H9 (cell line): ENCODE results near the gene DEK. TPM values are rescaled to one million over a fixed set of nuclear protein-coding genes. Genes with fewer than 3 reads are reported as not detected.

ENCODE experiments used
- DNase-seq: peaks from one replicate; pipeline ENCODE4 v3.0.0-alpha.2; 2017
- H2AFZ ChIP-seq: one replicate; pipeline ENCODE4 v1.6.1; 2013; ENCODE audit warnings: mild to moderate bottlenecking, low read length, control low read depth, moderate library complexity
- H2AK5ac ChIP-seq: 2 replicates; pipeline ENCODE4 v1.6.1; 2013; ENCODE audit warnings: low read length, control low read depth, mixed read lengths; ENCODE audit not compliant: insufficient read length
- H2BK120ac ChIP-seq: one replicate; pipeline ENCODE4 v1.6.1; 2013; ENCODE audit warnings: low read depth, mild to moderate bottlenecking, low read length, control low read depth, inconsistent platforms; ENCODE audit not compliant: poor library complexity, severe bottlenecking
- H2BK12ac ChIP-seq: 2 replicates; pipeline ENCODE4 v1.6.1; 2013; ENCODE audit warnings: low read length, control low read depth, mixed read lengths, low read depth; ENCODE audit not compliant: insufficient read length
- H2BK15ac ChIP-seq: 2 replicates; pipeline ENCODE4 v1.6.1; 2013; ENCODE audit warnings: low read depth, low read length, control low read depth
- H2BK20ac ChIP-seq: one replicate; pipeline ENCODE4 v1.6.1; 2013; ENCODE audit warnings: low read depth, mild to moderate bottlenecking, low read length, control low read depth, inconsistent platforms; ENCODE audit not compliant: poor library complexity, severe bottlenecking
- H2BK5ac ChIP-seq: 2 replicates; pipeline ENCODE4 v1.6.1; 2013; ENCODE audit warnings: low read length, control low read depth, mixed read lengths; ENCODE audit not compliant: insufficient read length
- H3K14ac ChIP-seq: 2 replicates; pipeline ENCODE4 v1.6.1; 2013; ENCODE audit warnings: low read length, control low read depth; ENCODE audit not compliant: insufficient read depth
- H3K18ac ChIP-seq: 2 replicates; pipeline ENCODE4 v1.6.1; 2013; ENCODE audit warnings: low read depth, mild to moderate bottlenecking, mixed read lengths, low read length, control low read depth; ENCODE audit not compliant: insufficient read length
- H3K23ac ChIP-seq: 2 replicates; pipeline ENCODE4 v1.6.1; 2013; ENCODE audit warnings: low read length, control low read depth, mixed read lengths, low read depth; ENCODE audit not compliant: insufficient read length
- H3K23me2 ChIP-seq: 2 replicates; pipeline ENCODE4 v1.6.1; 2013; ENCODE audit warnings: low read depth, mild to moderate bottlenecking, mixed read lengths, low read length, control low read depth; ENCODE audit not compliant: insufficient read length, poor library complexity, severe bottlenecking
- H3K27ac ChIP-seq: 2 replicates; pipeline ENCODE4 v1.5.1; 2013; ENCODE audit warnings: low read length, control low read depth, mixed read lengths, low read depth; ENCODE audit not compliant: insufficient read length
- H3K27me3 ChIP-seq: 2 replicates; pipeline ENCODE4 v1.6.1; 2013; ENCODE audit warnings: low read length, control low read depth, inconsistent platforms; ENCODE audit not compliant: insufficient read depth
- H3K4ac ChIP-seq: 2 replicates; pipeline ENCODE4 v1.6.1; 2013; ENCODE audit warnings: low read depth, mild to moderate bottlenecking, control low read depth, inconsistent platforms, low read length, moderate library complexity
- H3K4me1 ChIP-seq: 2 replicates; pipeline ENCODE4 v1.6.1; 2013; ENCODE audit warnings: low read length, control low read depth, inconsistent platforms; ENCODE audit not compliant: insufficient read depth
- H3K4me2 ChIP-seq: 2 replicates; pipeline ENCODE4 v1.6.1; 2013; ENCODE audit warnings: low read length, control low read depth, mixed read lengths; ENCODE audit not compliant: insufficient read length, insufficient read depth
- H3K56ac ChIP-seq: 2 replicates; pipeline ENCODE4 v1.6.1; 2013; ENCODE audit warnings: low read depth, mild to moderate bottlenecking, mixed read lengths, low read length, control low read depth; ENCODE audit not compliant: insufficient read length
- H3K79me1 ChIP-seq: 2 replicates; pipeline ENCODE4 v1.6.1; 2013; ENCODE audit warnings: low read depth, mild to moderate bottlenecking, moderate library complexity, low read length, control low read depth, inconsistent platforms; ENCODE audit not compliant: insufficient read depth, poor library complexity, severe bottlenecking
- H3K79me2 ChIP-seq: 2 replicates; pipeline ENCODE4 v1.6.1; 2013; ENCODE audit warnings: low read length, control low read depth, inconsistent platforms; ENCODE audit not compliant: insufficient read depth
- H3K9ac ChIP-seq: 2 replicates; pipeline ENCODE4 v1.6.1; 2013; ENCODE audit warnings: low read length, control low read depth, mixed read lengths; ENCODE audit not compliant: insufficient read length; ENCODE audit errors: extremely low read depth
- H3K9me3 ChIP-seq: one replicate; pipeline ENCODE4 v1.6.1; 2013; ENCODE audit warnings: low read depth, low read length, inconsistent platforms; ENCODE audit not compliant: control insufficient read depth
- H3T11ph ChIP-seq: one replicate; pipeline ENCODE4 v1.6.1; 2013; ENCODE audit warnings: mild to moderate bottlenecking, low read length, control low read depth, inconsistent platforms
- H4K20me1 ChIP-seq: one replicate; pipeline ENCODE4 v1.6.1; 2013; ENCODE audit not compliant: control insufficient read depth, insufficient read length, insufficient read depth
- H4K5ac ChIP-seq: 2 replicates; pipeline ENCODE4 v1.6.1; 2013; ENCODE audit warnings: low read depth, mild to moderate bottlenecking, mixed read lengths, low read length, control low read depth; ENCODE audit not compliant: insufficient read length
- H4K8ac ChIP-seq: replicated peaks from 2 replicates; pipeline ENCODE4 v1.6.1; 2013; ENCODE audit warnings: low read length, control low read depth, mixed read lengths, low read depth; ENCODE audit not compliant: insufficient read length
- H4K91ac ChIP-seq: 2 replicates; pipeline ENCODE4 v1.6.1; 2013; ENCODE audit warnings: low read depth, mild to moderate bottlenecking, moderate library complexity, mixed read lengths, low read length, control low read depth; ENCODE audit not compliant: insufficient read length
- H3K27ac Mint-ChIP-seq, 3 experiments: 2 replicates in 2 of 3; 3 replicates in 1 of 3; pipeline ENCODE4 v1.8.0; 2020 to 2021; ENCODE audit warnings: mixed read lengths in 3 of 3, mild to moderate bottlenecking in 1 of 3, moderate library complexity in 1 of 3
- H3K27me3 Mint-ChIP-seq: 2 replicates; pipeline ENCODE4 v1.8.0; 2021; ENCODE audit warnings: low read depth, mild to moderate bottlenecking, moderate library complexity, mixed read lengths
- H3K36me3 Mint-ChIP-seq, 3 experiments: 2 replicates in 2 of 3; 3 replicates in 1 of 3; pipeline ENCODE4 v1.8.0; 2020 to 2021; ENCODE audit warnings: low read depth in 3 of 3, mixed read lengths in 3 of 3; ENCODE audit not compliant: insufficient read depth in 1 of 3
- H3K4me1 Mint-ChIP-seq, 2 experiments: 2 replicates each; pipeline ENCODE4 v1.8.0; 2020; ENCODE audit warnings: mixed read lengths in 2 of 2
- H3K4me3 Mint-ChIP-seq, 2 experiments: 2 replicates in 1 of 2; 3 replicates in 1 of 2; pipeline ENCODE4 v1.8.0; 2020 to 2021; ENCODE audit warnings: mild to moderate bottlenecking in 2 of 2, mixed read lengths in 2 of 2, moderate library complexity in 1 of 2
- H3K9me3 Mint-ChIP-seq, 2 experiments: 2 replicates in 1 of 2; 3 replicates in 1 of 2; pipeline ENCODE4 v1.8.0; 2020; ENCODE audit warnings: mild to moderate bottlenecking in 2 of 2, mixed read lengths in 2 of 2, moderate library complexity in 1 of 2
- CTCF ChIP-seq: fragments of 200-600 bp; sonication (generic); conservative IDR thresholded peaks from 3 replicates; pipeline ENCODE4 v1.8.0; 2021; ENCODE audit warnings: antibody characterized with exemption, mild to moderate bottlenecking
- WGBS: extraction: QIAGEN DNeasy Blood & Tissue Kit; methylation state at CpG from one replicate; pipeline ENCODE4 v1.1.7; 2013; ENCODE audit warnings: missing lambda C conversion rate, low lambda C conversion rate, mixed read lengths; ENCODE audit not compliant: insufficient read length; ENCODE audit errors: extremely low coverage; 5-methylcytosine and 5-hydroxymethylcytosine counted together
- total RNA-seq: library from RNA; stranded (reverse); gene quantifications from 2 replicates; pipeline ENCODE4 v1.2.1, GENCODE V29; 2021

Gene DEK
- total RNA-seq, 1 experiment from 2014 or later: 217 TPM

- peak overlapping the region in 1 of 2 experiments; percentile 47; a peak in 2 of 5 replicates for H3K4me3 Mint-ChIP-seq
- Histone ChIP-seq H4K91ac (no peak overlapping the region), H4K8ac (no peak overlapping the region)
These were observed 76.6 kb downstream of the DEK start for GRCh38 chr6:18187701-18188100.

More at GRCh38 chr6:18187701-18188100, 76.6 kb downstream of the DEK start:
- no peak overlapping the region for H3K4me2 ChIP-seq
- no peaks in the 10 kb centered on the region for H3K9me3 ChIP-seq
- H2AK5ac ChIP-seq: no peak overlapping the region
- Mint-ChIP-seq H3K36me3 (peaks cover 0 to 6% (median 2%) of the 10 kb centered on the region in 3 experiments; a peak in 4 of 7 replicates), H3K27me3 (no peaks in the 10 kb centered on the region), H3K9me3 (no peaks in the 10 kb centered on the region), H3K27ac (peak overlapping the region in 2 of 3 experiments; percentile 25 to 77; a peak in 1 of 7 replicates), H3K4me1 (peaks cover 31 to 40% of the 10 kb centered on the region in 2 experiments)
- no peaks in the 10 kb centered on the region for H4K20me1 ChIP-seq
- H3K18ac ChIP-seq: no peak overlapping the region
- H3K14ac ChIP-seq: no peak overlapping the region; the same call in 1 of the 2 replicates
- no peak for TF ChIP-seq CTCF
- no peak overlapping the region for H3K23ac ChIP-seq
- H3K27me3 ChIP-seq: no peaks in the 10 kb centered on the region
- no peak overlapping the region for H2BK5ac ChIP-seq
- H3K23me2 ChIP-seq: no peaks in the 10 kb centered on the region
- H2BK15ac ChIP-seq: no peak overlapping the region
- H3T11ph ChIP-seq: no peak overlapping the region
- no peak overlapping the region for H2BK12ac ChIP-seq
- no peak overlapping the region for H2BK120ac ChIP-seq
- H2AFZ ChIP-seq: no peak overlapping the region
- H3K56ac ChIP-seq: no peak overlapping the region
- no peak overlapping the region for H2BK20ac ChIP-seq
- no peak overlapping the region for H3K4ac ChIP-seq
- no peaks in the 10 kb centered on the region for H3K79me1 ChIP-seq
- H3K79me2 ChIP-seq: no peaks in the 10 kb centered on the region
- H3K27ac ChIP-seq: no peak overlapping the region
- no CpG with 5 or more reads among the region's 10 CpGs for WGBS
- H3K4me1 ChIP-seq: peaks cover 7% of the 10 kb centered on the region; the same call in 1 of the 2 replicates
- no peak overlapping the region for H3K9ac ChIP-seq
- DNase-seq: no peak
- H4K5ac ChIP-seq: no peak overlapping the region
